NCI-H187 treated with DMSO at 0.1 percent for 48 hours (cell line): ENCODE data around the gene NRG3.

Experiments used
- DNase-seq: peaks from one replicate; lab custom pipeline; 2025; lab: John Stamatoyannopoulos, UW

Gene NRG3

DNA sequence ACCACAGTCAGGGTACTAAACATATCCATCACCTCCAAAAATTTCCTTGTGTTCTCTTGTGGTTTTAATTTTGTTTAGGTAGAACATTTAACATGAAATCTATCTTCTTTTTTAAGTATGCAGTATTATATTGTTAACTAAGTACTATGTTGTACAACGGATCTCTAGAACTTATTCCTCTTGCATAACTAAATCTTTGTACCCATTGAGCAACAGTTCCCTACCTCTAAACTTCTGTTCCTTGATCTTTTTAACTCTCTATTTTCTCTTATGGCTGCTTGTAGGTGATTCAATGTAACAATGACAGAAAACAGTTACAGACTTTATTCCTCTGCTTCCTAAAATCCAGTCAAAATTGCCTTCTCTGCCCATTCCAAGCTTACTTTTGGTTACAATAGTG lies 9.9 kb downstream of the NRG3 start:
- DNase-seq: no peak

DNA sequence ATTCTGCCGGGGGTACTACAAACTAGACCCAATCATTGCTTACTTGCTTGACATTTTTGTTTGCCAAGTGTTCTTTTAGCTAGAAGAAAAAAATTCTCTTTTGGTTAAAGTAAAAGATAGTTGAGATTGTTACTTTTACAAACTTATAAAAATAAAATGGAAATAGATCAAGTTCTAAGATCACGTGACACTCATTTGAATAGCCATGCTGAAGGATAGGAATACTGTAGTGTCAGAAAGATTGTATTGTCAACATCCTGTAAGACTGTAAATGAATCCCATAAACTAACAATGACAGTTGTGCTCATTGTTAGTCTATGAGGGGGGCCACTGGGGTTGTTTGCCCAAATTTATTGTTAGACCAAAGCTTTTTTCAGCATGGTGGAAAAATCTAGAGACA lies 10.5 kb downstream of the NRG3 start:
- DNase-seq: no peak

DNA sequence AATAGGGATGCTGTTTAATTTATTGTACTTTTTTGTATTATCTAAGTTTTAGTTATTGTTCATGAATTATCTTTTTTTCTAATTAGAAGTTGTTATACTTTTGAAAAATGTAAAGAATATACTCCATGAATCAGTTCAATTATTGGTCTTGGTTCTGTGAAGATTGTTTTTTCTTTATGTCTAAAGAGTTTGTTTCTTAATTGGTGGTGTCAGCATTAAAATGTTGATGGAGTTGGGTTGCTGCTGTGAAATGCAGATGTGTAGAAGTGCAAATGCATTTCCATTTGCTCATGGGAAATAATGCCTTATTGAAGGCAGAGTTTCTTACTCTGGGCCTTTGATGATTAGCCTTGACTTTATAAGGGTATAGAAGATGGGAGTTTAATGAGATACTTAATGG lies 11.9 kb downstream of the NRG3 start:
- no peak for DNase-seq

DNA sequence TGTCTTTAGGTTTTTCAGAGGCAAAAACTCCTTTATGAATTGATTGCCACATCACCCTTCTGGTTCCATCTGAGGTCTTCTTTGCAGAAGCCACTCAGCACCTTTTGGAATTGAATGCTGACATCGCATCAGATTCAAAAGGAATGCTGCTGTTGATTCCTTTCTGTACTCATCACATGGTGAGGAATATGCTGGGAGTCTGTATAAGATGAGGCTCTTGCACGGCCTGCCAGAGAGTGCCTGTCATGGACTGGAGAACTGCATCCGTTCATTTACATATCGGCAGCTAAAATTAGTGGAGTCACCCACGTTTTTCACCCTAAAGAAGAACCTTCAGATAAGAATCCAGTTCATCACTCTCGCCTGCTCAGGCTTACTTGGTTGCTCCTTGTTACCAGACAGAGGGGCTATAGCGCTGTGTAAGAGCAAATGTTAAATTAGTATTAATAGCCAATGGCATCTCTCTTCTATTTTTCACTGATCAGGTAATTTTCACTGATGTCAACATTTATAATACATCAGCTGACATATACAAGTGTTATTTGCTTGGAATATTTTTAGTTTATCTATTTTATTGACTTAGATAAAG lies 14.3 kb downstream of the NRG3 start:
- no peak for DNase-seq

DNA sequence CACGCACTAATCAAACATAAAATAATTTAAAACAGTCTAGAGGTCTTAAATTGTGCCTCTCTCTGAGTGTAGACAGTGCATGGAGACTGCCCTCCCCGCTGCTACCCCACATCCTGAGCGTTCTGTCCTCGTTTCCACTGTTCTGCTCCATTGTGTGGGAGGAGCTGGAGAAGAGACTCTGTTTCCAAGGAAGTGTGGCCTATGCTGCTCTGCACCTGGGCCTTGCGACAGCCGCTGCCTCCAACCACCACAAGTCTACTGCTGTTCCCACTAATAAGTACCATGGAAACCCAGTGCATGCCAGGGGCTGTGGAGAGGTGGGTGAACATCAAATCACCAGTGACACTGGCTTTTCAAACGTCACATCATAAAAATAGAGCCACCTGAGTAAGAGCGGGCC lies 19.6 kb downstream of the NRG3 start:
- no peak for DNase-seq

DNA sequence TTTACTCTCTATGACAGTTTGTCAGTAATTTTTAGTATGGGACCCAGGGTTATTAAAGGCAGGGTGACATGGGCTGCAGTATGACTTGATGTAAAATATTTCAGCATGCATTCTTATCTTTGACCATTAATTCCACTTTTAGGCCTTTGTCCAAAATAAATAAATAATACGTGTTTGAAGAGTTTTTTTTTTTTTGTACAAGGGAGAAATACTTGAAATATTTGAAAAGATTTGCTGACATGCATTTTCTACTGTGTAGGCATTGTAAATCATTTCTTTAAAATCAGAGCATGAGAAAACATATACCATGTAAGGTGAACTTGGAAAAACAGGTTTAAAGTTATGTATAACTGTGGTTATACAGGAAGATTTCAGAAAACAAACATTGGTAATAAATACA lies 23.5 kb downstream of the NRG3 start:
- no peak for DNase-seq

- no peak for DNase-seq
These were observed 26.0 kb downstream of the NRG3 start for GRCh38 chr10:81900989-81901388.

- DNase-seq: no peak
These were observed 28.5 kb downstream of the NRG3 start for GRCh38 chr10:81903472-81903871.

GRCh38 chr10:81905161-81905560 lies 30.2 kb downstream of the NRG3 start:
- no peak for DNase-seq

DNA sequence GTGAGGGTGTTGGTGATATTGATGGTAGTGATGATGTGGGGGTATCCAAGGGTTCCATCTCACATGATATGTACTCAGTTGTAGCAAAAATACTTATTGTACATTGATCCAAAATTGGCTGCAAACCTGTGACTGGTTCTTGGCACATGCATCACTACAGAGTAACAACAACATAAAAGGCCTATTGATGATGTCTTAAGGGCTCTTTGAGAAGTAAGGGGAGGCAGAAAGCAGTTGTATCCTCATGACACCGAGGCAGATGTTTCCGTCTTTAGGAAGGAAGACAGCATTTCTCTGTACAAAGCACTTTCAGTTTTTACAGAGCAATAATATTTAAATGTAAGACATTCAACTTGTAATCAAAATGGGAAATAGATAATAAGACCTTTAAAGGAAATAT lies 34.5 kb downstream of the NRG3 start:
- no peak for DNase-seq

- DNase-seq: no peak
These were observed 36.3 kb downstream of the NRG3 start for GRCh38 chr10:81911328-81911727.

DNA sequence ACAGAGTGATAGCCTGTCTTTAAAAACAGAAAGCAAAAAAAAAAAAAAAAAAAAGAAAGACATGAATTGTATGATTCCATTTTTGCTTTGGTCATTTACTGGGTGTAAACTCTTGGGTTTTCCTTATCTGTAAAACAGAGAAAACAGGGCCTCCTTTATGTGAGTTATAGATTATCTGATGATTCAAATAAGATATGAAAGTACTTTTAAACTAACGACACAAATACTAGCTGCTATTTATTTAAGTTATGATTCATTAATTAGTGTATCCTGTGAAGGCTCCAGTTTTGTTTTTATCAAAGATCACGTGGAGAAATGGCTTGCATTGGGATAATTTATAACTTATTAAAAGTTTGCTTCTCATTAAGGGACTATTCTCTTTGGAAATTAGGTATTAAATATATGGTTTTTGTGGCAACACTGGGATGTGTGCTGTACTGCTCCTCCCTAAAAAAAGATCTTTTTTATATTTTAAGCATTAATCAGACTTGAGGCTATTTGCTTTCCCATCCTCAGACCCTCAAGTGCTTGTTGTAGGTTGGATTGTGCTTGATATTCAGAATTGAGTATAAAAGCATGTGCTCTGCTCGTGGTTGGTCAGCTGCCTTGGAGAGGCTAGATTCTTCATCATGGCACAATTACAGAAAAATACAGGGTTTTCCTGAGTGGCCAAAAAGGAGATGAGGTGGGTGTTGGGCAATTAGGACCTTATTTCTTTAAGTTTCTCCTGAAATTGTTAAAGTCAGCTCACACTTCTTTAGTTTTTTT lies 39.9 kb downstream of the NRG3 start:
- no peak for DNase-seq

GRCh38 chr10:81915504-81915897 lies 40.5 kb downstream of the NRG3 start:
- no peak for DNase-seq

DNA sequence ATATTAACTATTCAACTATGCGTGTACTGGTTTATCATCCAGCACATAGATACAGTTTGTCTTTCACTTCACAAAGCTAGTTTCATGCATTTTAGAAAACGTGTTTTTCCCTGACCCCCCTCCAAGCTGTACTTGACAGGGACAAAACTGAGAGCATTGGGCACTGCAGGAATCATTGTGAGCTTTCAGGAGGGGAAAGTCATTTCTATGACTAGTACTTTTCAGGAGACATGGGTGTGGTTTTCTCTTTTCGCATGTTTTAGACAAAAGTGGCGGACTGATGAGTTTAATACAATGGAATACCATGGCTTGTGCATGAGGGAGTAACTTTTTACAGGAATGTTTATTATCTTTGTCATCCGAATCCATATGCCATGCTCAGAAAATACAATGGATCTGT lies 42.7 kb downstream of the NRG3 start:
- no peak for DNase-seq

GRCh38 chr10:81918766-81919165 lies 43.8 kb downstream of the NRG3 start:
- DNase-seq: no peak

DNA sequence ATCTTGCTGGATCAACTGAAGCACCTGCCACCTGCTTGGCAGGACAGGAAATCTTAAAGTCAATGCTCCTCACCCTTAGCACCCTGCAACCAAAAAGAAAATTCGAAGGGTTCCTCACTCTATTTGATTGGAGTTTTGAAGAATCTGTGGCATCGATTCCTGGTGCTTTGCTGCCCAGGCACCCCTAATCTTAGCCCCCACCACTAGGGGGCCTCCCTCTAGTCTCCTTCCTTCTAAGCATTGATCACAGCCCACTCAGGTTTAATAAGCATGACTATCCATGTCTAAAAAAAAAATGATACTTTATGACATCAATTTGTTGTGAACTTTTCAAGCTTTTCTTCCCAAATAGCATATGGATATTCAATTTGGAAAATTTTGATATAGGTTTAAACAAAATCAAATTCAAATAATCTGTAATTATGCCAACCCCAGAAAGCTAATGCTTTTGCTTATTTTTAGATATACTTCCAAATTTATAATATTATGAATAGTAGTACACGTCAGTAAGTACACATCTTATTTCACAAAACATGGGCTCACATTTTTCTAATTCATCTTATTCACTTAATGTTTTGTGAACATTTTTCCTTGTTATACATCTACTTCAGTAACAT lies 45.3 kb downstream of the NRG3 start:
- DNase-seq: no peak

- no peak for DNase-seq
These were observed 53.1 kb downstream of the NRG3 start for GRCh38 chr10:81928119-81928518.

DNA sequence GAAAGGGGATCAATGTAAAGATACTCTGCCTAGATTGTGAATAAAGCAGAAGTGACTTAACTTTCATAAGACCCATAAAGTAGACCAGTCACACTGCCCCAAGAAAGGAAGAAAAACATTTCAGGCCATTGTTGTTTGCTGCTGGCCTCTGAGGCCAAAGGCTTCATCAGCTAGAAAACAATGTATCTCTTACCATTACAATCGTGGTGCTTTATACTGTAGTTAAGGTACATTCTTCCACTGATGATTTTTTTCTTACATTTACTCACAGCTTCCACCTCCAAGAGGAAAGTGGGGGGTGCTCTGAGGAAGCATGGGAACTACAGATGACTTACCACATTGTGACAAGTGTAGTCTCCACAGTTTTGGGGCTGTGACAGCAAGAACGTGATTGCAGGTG lies 68.6 kb downstream of the NRG3 start:
- no peak for DNase-seq

GRCh38 chr10:81944609-81945008 lies 69.6 kb downstream of the NRG3 start:
- no peak for DNase-seq

DNA sequence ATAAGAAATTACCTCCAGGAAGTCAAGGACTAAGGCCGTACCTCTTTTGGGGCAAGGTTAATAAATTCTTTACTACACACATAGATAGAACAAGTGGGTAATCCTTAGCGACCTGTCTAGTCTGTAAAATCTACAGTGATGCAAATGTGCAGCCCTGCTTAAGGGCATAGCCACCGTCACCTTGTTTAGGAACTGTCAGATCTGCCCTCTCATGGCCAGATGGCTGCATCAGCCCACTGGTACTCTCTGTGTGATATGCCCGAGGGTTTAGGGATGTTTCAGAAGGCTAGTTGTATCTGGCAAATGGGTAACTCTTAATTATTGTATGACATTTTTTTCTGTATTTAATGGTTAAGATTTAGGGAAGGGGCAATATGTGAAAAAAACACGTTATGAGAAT lies 74.3 kb downstream of the NRG3 start:
- DNase-seq: no peak

DNA sequence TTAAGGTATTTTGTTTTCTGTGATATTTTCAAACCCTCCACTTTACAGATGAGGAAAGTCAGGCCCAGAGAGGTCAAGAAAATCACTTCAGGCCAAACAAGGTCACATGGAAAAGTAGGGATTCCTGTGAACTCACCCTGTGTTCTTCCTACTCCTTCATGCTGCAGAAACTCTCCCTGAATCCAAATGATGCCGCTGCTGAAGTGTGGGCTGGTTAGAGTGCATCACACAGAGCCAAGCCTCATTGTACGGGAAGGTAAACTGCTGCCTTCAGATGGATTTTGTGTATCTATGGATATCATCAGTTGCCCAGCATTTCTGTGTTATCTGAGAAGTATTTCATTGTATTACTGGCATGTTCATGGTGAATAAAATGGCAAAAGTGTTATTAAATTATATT lies 75.4 kb downstream of the NRG3 start:
- no peak for DNase-seq

DNA sequence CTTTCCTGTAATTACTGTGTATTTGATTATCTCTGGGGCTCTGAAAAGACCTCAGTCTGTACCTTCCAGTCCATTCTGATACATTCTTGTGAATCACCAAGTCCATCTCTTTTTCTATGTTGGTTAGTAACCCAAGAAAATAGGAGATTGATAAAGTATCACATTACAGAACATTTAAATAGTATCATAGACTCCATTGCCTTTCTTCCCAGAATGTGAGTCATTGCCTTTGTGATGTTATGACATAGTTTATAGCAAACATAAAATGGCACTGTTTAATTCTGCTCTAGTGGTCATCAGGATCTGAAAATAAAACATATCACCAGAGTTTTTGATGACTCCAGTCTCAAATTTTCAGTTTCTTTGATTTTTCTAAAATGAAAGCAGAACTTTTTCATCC lies 78.4 kb downstream of the NRG3 start:
- DNase-seq: no peak

- DNase-seq: no peak
These were observed 83.0 kb downstream of the NRG3 start for GRCh38 chr10:81957976-81958375.

- no peak for DNase-seq
These were observed 84.0 kb downstream of the NRG3 start for GRCh38 chr10:81959016-81959415.
